HuH-7.5 (cell line): ENCODE results near the gene LRRC8B.
A peak's percentile ranks its signal among the peaks of the same experiment; 100 is the strongest.
"Not testable (repeated sequence)": the region's sequence is repeated elsewhere in the genome, so short reads cannot be mapped to it uniquely, and the experiment has no call there.

Experiments
- DNase-seq: peaks from one replicate; pipeline ENCODE4 v3.0.0; 2011; ENCODE audit warnings: low spot score

The LRRC8B gene

GRCh38 chr1:89525169-89525855 is 683 bp downstream of the LRRC8B start:
- peak; percentile 52 for DNase-seq

- no peak for DNase-seq
Observed at GRCh38 chr1:89527256-89527655, 2.6 kb downstream of the LRRC8B start.

- DNase-seq = no peak
Observed at GRCh38 chr1:89527750-89528381, 3.2 kb downstream of the LRRC8B start.

GRCh38 chr1:89528382-89528780 is 3.8 kb downstream of the LRRC8B start:
- DNase-seq = no peak

GRCh38 chr1:89529196-89529595 is 4.6 kb downstream of the LRRC8B start:
- no peak for DNase-seq

- DNase-seq = no peak
Observed at GRCh38 chr1:89530444-89531089, 5.9 kb downstream of the LRRC8B start.

- DNase-seq = no peak
Observed at GRCh38 chr1:89531480-89532139, 7.0 kb downstream of the LRRC8B start.

- no peak for DNase-seq
Observed at GRCh38 chr1:89532228-89532627, 7.6 kb downstream of the LRRC8B start.

GRCh38 chr1:89532866-89533265 is 8.2 kb downstream of the LRRC8B start:
- DNase-seq = no peak

GRCh38 chr1:89535537-89535936 is 10.9 kb downstream of the LRRC8B start:
- no peak for DNase-seq

- no peak for DNase-seq
Observed at GRCh38 chr1:89536555-89537341, 12.1 kb downstream of the LRRC8B start.

GRCh38 chr1:89538361-89538760 is 13.7 kb downstream of the LRRC8B start:
- no peak for DNase-seq

GRCh38 chr1:89539128-89539527 is 14.5 kb downstream of the LRRC8B start:
- DNase-seq = no peak

- DNase-seq = no peak
Observed at GRCh38 chr1:89540406-89540970, 15.9 kb downstream of the LRRC8B start.

- no peak for DNase-seq
Observed at GRCh38 chr1:89542345-89542744, 17.7 kb downstream of the LRRC8B start.

GRCh38 chr1:89543632-89544031 is 19.0 kb downstream of the LRRC8B start:
- not testable (repeated sequence) for DNase-seq

GRCh38 chr1:89545264-89546038 is 20.8 kb downstream of the LRRC8B start:
- no peak for DNase-seq

- no peak for DNase-seq
Observed at GRCh38 chr1:89546082-89546889, 21.7 kb downstream of the LRRC8B start.

GRCh38 chr1:89546934-89547562 is 22.4 kb downstream of the LRRC8B start:
- DNase-seq = no peak
